Mammary epithelial cell (primary cell): ENCODE measurements around the gene KCNRG.

Experiments used
- EZH2 ChIP-seq: IDR thresholded peaks from 2 replicates; pipeline ENCODE4 v1.6.1; 2012; ENCODE audit warnings: low read length, inconsistent platforms, borderline replicate concordance
- TF ChIP-seq, protein P1 (sequence below), 2 donors: IDR thresholded peaks in 1 of 2; conservative IDR thresholded peaks in 1 of 2; 2 replicates each; pipeline ENCODE4 v1.5.1; 2011 to 2012; ENCODE audit warnings: inconsistent platforms in 2 of 2, low read length in 2 of 2, mild to moderate bottlenecking in 2 of 2, control low read depth in 1 of 2, low read depth in 1 of 2; ENCODE audit not compliant: insufficient read depth in 1 of 2; ENCODE audit errors: extremely low read depth in 1 of 2

DNA sequence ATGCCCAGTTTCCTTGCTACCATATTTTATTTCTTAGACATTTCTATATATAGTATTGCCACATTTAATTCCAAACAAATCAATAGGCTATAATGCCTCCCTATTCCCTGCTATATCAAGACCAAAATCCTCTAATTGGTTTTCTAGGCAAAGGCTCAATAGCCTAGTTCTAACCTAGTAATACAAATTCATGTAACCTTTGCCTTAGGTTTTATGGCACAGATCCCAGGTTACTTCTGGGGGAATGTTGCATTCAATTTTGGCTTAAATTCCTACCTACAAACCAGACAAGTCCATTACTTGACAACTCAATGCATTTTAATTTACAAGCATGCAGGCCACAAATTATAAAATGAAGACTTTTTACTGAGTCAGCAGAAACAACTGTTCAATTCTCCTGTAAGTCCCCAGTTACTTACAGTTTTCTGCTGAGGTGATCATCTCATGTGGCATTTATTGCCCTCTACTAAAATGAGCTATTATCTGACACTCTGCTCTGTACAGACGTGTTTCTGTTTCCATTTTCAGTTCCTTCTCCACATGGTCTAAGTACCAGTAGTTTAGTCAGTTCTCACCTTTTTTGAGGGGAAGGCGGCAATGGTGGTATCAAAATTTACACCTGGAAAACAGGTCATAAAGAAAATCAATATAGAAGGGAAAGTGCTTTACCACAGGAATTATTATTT lies 11.7 kb downstream of the KCNRG start:
- TF ChIP-seq, protein P1, sequence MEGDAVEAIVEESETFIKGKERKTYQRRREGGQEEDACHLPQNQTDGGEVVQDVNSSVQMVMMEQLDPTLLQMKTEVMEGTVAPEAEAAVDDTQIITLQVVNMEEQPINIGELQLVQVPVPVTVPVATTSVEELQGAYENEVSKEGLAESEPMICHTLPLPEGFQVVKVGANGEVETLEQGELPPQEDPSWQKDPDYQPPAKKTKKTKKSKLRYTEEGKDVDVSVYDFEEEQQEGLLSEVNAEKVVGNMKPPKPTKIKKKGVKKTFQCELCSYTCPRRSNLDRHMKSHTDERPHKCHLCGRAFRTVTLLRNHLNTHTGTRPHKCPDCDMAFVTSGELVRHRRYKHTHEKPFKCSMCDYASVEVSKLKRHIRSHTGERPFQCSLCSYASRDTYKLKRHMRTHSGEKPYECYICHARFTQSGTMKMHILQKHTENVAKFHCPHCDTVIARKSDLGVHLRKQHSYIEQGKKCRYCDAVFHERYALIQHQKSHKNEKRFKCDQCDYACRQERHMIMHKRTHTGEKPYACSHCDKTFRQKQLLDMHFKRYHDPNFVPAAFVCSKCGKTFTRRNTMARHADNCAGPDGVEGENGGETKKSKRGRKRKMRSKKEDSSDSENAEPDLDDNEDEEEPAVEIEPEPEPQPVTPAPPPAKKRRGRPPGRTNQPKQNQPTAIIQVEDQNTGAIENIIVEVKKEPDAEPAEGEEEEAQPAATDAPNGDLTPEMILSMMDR (conservative IDR thresholded peaks at IDR 0.05 in 1 of 2, IDR thresholded peaks at IDR 0.05 in 1 of 2; ENCODE audit: extremely low read depth in 1 of 2, insufficient read depth in 1 of 2, low read depth in 1 of 2, low read length in 2 of 2), result no peak
- no peak for TF ChIP-seq EZH2
